ENCODE results near the gene SYNGR3. TPM values are rescaled to one million over a fixed set of nuclear protein-coding genes. Genes with fewer than 3 reads are reported as not detected.

The SYNGR3 gene
- total RNA-seq, 1 experiment from 2014 or later, result 0.68 TPM

GRCh38 chr16:1984347-1985225, 5.2 kb upstream of the SYNGR3 start:
- TSS peak; percentile 25 for BruUV-seq (replicated peaks)
- ChIA-PET CTCF (interaction anchor here (1.0 kb wide), 1 partner anchor 155 kb away, joined by 4 read pairs; no protein-coding TSS in a partner anchor), POLR2A (interaction anchor here (0.6 to 5.7 kb wide), 20 partner anchors 9 to 254 kb away, joined by 3 to 59 read pairs (median 4); partner anchors contain the start of genes NUBP2, RPS2, TBL3 and TRAF7)
- peaks cover 11% of the 10 kb centered on the region for H3K4me1 Mint-ChIP-seq (ENCODE audit: insufficient read depth, unreplicated experiment)
- intact Hi-C loops (cut with micrococcal nuclease), result no loop called here
- H3K9me3 Mint-ChIP-seq (ENCODE audit: unreplicated experiment), result no peaks in the 10 kb centered on the region
- no peak overlapping the region for H3K27ac Mint-ChIP-seq (ENCODE audit: low read depth, unreplicated experiment)
- no peak for DNase-seq (ENCODE audit: unreplicated experiment)
- H3K27me3 Mint-ChIP-seq (ENCODE audit: insufficient read depth, unreplicated experiment), result no peaks in the 10 kb centered on the region
- no peak for TF ChIP-seq CTCF (IDR thresholded peaks at IDR 0.05; ENCODE audit: unreplicated experiment)
- H3K4me3 Mint-ChIP-seq (ENCODE audit: unreplicated experiment), result peak overlapping the region; percentile 76
- peaks cover 39% of the 10 kb centered on the region for H3K36me3 Mint-ChIP-seq (ENCODE audit: insufficient read depth, unreplicated experiment)

- H3K4me3 Mint-ChIP-seq (ENCODE audit: unreplicated experiment), result peak overlapping the region; percentile 76
- no TSS peak for BruUV-seq (replicated peaks)
- ChIA-PET CTCF (interaction anchor here (0.6 to 1.1 kb wide), 4 partner anchors 39 to 155 kb away, joined by 3 to 5 read pairs (median 4); no protein-coding TSS in a partner anchor), POLR2A (interaction anchor here (0.5 to 5.7 kb wide), 13 partner anchors 10 to 203 kb away, joined by 3 to 59 read pairs (median 6); partner anchors contain the start of genes NPW, NUBP2, RPS2 and TBL3)
- no peaks in the 10 kb centered on the region for H3K9me3 Mint-ChIP-seq (ENCODE audit: unreplicated experiment)
- peaks cover 34% of the 10 kb centered on the region for H3K36me3 Mint-ChIP-seq (ENCODE audit: insufficient read depth, unreplicated experiment)
- DNase-seq (ENCODE audit: unreplicated experiment), result no peak
- intact Hi-C loops (cut with micrococcal nuclease), result no loop called here
- no peak overlapping the region for H3K27ac Mint-ChIP-seq (ENCODE audit: low read depth, unreplicated experiment)
- TF ChIP-seq CTCF (IDR thresholded peaks at IDR 0.05; ENCODE audit: unreplicated experiment), result no peak
- peaks cover 11% of the 10 kb centered on the region for H3K4me1 Mint-ChIP-seq (ENCODE audit: insufficient read depth, unreplicated experiment)
- H3K27me3 Mint-ChIP-seq (ENCODE audit: insufficient read depth, unreplicated experiment), result no peaks in the 10 kb centered on the region
These were observed 4.2 kb upstream of the SYNGR3 start for GRCh38 chr16:1985466-1986150.

GRCh38 chr16:1987198-1987597, 2.6 kb upstream of the SYNGR3 start:
- Mint-ChIP-seq H3K4me3 (ENCODE audit: unreplicated experiment) (no peak overlapping the region), H3K36me3 (ENCODE audit: insufficient read depth, unreplicated experiment) (peaks cover 34% of the 10 kb centered on the region), H3K4me1 (ENCODE audit: insufficient read depth, unreplicated experiment) (peaks cover 11% of the 10 kb centered on the region), H3K9me3 (ENCODE audit: unreplicated experiment) (no peaks in the 10 kb centered on the region), H3K27me3 (ENCODE audit: insufficient read depth, unreplicated experiment) (no peaks in the 10 kb centered on the region), H3K27ac (ENCODE audit: low read depth, unreplicated experiment) (no peak overlapping the region)
- no peak for TF ChIP-seq CTCF (IDR thresholded peaks at IDR 0.05; ENCODE audit: unreplicated experiment)
- POLR2A ChIA-PET, result interaction anchor here (1.1 to 5.7 kb wide), 2 partner anchors 21 to 168 kb away, joined by 5 to 59 read pairs; partner anchors contain the start of genes TRAF7 and ZNF598
- DNase-seq (ENCODE audit: unreplicated experiment), result no peak
- CTCF ChIA-PET, result interaction anchor here (0.7 to 1.9 kb wide), 2 partner anchors 17 kb away, joined by 3 to 6 read pairs; no protein-coding TSS in a partner anchor
- intact Hi-C loops (cut with micrococcal nuclease), result no loop called here
- BruUV-seq (replicated peaks), result no TSS peak

GRCh38 chr16:1990101-1990350, 256 bp downstream of the SYNGR3 start:
- Mint-ChIP-seq H3K9me3 (ENCODE audit: unreplicated experiment) (no peaks in the 10 kb centered on the region), H3K36me3 (ENCODE audit: insufficient read depth, unreplicated experiment) (peaks cover 29% of the 10 kb centered on the region), H3K27me3 (ENCODE audit: insufficient read depth, unreplicated experiment) (no peaks in the 10 kb centered on the region), H3K4me1 (ENCODE audit: insufficient read depth, unreplicated experiment) (peaks cover 12% of the 10 kb centered on the region), H3K27ac (ENCODE audit: low read depth, unreplicated experiment) (no peak overlapping the region), H3K4me3 (ENCODE audit: unreplicated experiment) (no peak overlapping the region)
- no peak for DNase-seq (ENCODE audit: unreplicated experiment)
- ChIA-PET CTCF (interaction anchor here (1.1 kb wide), 1 partner anchor 561 kb away, joined by 3 read pairs; no protein-coding TSS in a partner anchor), POLR2A (interaction anchor here (2.0 kb wide), 1 partner anchor 18 kb away, joined by 7 read pairs; no protein-coding TSS in a partner anchor)
- no TSS peak for BruUV-seq (replicated peaks)
- intact Hi-C loops (cut with micrococcal nuclease), result no loop called here
- TF ChIP-seq CTCF (IDR thresholded peaks at IDR 0.05; ENCODE audit: unreplicated experiment), result no peak
